ENCODE data around the gene THRA.
A peak's percentile ranks its signal among the peaks of the same experiment; 100 is the strongest.

THRA gene

DNA sequence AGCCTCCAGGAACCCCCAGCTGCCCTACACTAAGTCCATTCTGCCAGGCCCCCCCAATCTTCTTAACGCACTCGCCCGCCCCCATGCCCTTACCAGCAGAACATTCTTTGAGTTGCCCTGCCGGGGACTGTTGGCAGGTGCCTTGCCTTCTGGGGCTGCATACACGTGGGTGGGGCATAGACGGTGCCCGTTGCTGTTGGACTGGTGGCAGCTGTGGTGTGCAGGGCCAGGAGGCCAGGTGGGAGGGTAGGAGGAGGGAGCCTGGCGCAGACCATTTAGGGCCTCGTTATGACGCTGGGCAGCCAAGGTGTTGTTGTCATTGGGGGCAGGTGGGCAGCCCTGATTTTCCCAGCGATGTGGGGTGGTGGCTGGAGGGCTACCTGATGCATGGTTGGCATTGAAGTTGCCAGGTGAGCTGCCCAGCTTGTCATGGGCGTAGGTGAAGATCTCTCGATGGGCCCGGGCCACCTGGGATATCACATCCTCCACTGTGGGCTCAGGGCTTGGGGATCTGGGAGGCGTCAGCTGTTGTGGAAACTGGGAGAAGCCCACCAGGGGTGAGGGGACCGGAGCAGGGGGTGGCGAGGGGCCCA is 32.7 kb downstream of the THRA start:
- H3K9me3 ChIP-seq: no peaks in the 10 kb centered on the region
- peaks cover 0 to 83% (median 71%) of the 10 kb centered on the region in 4 donors for H3K4me1 ChIP-seq
- no peak for DNase-seq
- peaks cover 50 to 71% (median 55%) of the 10 kb centered on the region in 3 donors for H3K36me3 ChIP-seq
- intact Hi-C loops (cut with DNase I; ENCODE audit: low total_unique reads): no loop called here
- no peak for TF ChIP-seq CTCF (IDR thresholded peaks at IDR 0.05)
- peak overlapping the region; percentile 94 to 98 for H3K27ac ChIP-seq
- H3K27me3 ChIP-seq: no peaks in the 10 kb centered on the region
- H3K4me3 ChIP-seq: no peak overlapping the region

GRCh38 chr17:40095944-40096791 is 33.4 kb downstream of the THRA start:
- Histone ChIP-seq H3K36me3 (peaks cover 50 to 64% (median 51%) of the 10 kb centered on the region in 3 donors), H3K27me3 (no peaks in the 10 kb centered on the region), H3K27ac (peak overlapping the region; percentile 94 to 98), H3K4me1 (peaks cover 0 to 79% (median 74%) of the 10 kb centered on the region in 4 donors), H3K4me3 (peak overlapping the region in 1 of 2 donors; percentile 87), H3K9me3 (no peaks in the 10 kb centered on the region)
- intact Hi-C loops (cut with DNase I; ENCODE audit: low total_unique reads): no loop called here
- DNase-seq: peak in 1 of 2 donors; percentile 67
- TF ChIP-seq CTCF (IDR thresholded peaks at IDR 0.05): no peak

DNA sequence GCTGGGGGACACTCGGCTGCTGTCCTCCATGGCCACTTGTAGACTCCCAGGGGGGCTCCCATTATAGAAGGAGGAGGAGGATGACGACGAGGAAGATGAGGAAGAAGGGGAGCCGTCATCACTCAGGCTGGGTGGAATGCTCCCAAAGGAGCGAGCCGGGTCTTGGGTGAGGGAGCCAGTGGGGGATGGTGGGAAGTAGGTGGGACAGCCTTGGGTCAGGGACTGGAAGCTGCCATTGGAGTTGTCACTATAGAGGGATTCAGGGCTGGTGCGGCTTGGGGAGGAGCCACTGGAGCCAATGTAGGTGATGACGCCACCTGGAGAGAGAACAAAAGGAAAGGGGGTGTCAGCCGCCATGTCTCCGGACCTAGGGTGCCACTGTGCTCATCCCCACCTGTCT is 34.3 kb downstream of the THRA start:
- Histone ChIP-seq H3K27me3 (no peaks in the 10 kb centered on the region), H3K4me1 (peaks cover 0 to 79% (median 74%) of the 10 kb centered on the region in 4 donors), H3K27ac (peak overlapping the region; percentile 94 to 98), H3K9me3 (no peaks in the 10 kb centered on the region), H3K36me3 (peaks cover 50 to 55% (median 51%) of the 10 kb centered on the region in 3 donors), H3K4me3 (peak overlapping the region; percentile 76 to 87)
- TF ChIP-seq CTCF (IDR thresholded peaks at IDR 0.05): no peak
- DNase-seq: no peak
- intact Hi-C loops (cut with DNase I; ENCODE audit: low total_unique reads): no loop called here

GRCh38 chr17:40097931-40098845 is 35.4 kb downstream of the THRA start:
- H3K4me1 ChIP-seq: peaks cover 0 to 79% (median 68%) of the 10 kb centered on the region in 4 donors
- intact Hi-C loops (cut with DNase I; ENCODE audit: low total_unique reads): no loop called here
- H3K4me3 ChIP-seq: peak overlapping the region; percentile 76 to 87
- peak; percentile 94 to 97 for DNase-seq
- no peaks in the 10 kb centered on the region for H3K9me3 ChIP-seq
- H3K27ac ChIP-seq: peak overlapping the region; percentile 94 to 98
- TF ChIP-seq CTCF (IDR thresholded peaks at IDR 0.05): no peak
- H3K27me3 ChIP-seq: no peaks in the 10 kb centered on the region
- H3K36me3 ChIP-seq: peaks cover 40 to 44% (median 43%) of the 10 kb centered on the region in 3 donors

Measured in tibial artery (tissue), 4 donors.